LHCN-M2 (cell line): Measurements from ENCODE around the gene PMVK. TPM values are rescaled to one million over a fixed set of nuclear protein-coding genes. Genes with fewer than 3 reads are reported as not detected.

Experiments
- DNase-seq: peaks from one replicate; pipeline ENCODE4 v3.0.0-alpha.2; 2012; ENCODE audit warnings: low read depth
- total RNA-seq: library from RNA; depleted of rRNA; stranded (reverse); fragments of >200 nt; gene quantifications from 2 replicates; pipeline ENCODE4 v1.2.3, GENCODE V29; 2014

PMVK gene
- total RNA-seq, 1 experiment from 2014 or later = 9.1 TPM

- DNase-seq = peak; percentile 79
These were observed 15.6 kb upstream of the PMVK start for GRCh38 chr1:154951901-154952657.

DNA sequence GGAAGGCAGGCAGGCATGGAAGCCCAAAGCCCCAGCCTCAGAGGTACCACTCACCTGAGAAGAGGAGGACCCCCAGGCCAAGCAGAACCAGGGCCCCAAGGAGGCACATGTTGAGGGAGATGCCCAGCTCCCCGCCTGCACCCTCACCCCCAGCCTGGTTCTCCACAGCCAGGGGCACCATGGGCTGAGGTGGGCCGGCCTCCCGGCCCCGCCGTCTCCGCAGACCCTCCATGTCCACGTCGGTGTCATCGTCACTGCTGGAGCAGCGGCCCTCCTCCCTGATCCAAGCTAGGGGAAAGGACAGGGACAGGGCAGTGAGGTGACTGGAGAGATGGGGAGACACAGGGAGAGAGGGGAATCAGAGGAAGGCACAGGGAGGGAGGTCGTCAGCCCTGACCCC lies 11.6 kb upstream of the PMVK start:
- DNase-seq = no peak

GRCh38 chr1:154945962-154946850 lies 9.7 kb upstream of the PMVK start:
- DNase-seq = no peak

GRCh38 chr1:154945160-154945961 lies 8.8 kb upstream of the PMVK start:
- no peak for DNase-seq

DNA sequence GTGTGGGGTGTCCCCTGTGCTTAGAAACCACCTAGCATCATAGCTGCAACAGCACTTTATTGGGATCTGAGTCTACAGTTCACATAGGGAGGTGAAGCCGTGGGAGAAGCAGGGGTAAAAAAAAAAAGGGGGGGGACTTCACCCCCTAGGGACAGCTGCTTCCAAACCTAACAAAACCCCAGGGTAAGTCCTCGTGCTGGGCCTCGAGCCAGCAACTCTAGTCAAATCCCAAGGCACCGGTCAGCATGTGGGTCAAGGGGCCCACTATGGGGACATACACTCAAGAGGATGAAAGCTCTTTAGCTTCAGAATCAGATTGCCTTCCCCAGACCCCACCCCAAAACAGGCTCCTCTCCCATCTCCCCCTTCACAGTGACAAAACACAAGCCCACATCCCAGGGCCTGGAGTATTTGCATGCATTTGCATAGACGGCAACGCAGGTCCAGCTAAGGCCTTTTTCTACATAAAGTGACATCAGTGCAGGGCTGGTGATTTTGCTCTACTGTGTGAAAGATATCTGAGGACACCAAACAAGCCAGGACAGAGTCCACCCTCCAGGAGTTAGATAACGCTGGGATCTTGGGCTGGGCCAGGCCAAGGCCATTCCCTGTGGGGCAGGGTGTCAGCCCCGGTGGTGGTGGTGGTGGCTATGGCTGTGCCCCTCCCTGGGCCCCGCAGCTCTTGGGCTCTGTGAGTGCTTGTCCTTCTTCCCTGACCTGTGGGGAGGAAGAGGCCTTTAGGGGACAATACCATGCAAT lies 8.1 kb upstream of the PMVK start:
- DNase-seq = no peak

- no peak for DNase-seq
These were observed 7.3 kb upstream of the PMVK start for GRCh38 chr1:154943649-154944400.

GRCh38 chr1:154941333-154942013 lies 5.0 kb upstream of the PMVK start:
- DNase-seq = no peak

- no peak for DNase-seq
These were observed 4.2 kb upstream of the PMVK start for GRCh38 chr1:154940651-154941194.

DNA sequence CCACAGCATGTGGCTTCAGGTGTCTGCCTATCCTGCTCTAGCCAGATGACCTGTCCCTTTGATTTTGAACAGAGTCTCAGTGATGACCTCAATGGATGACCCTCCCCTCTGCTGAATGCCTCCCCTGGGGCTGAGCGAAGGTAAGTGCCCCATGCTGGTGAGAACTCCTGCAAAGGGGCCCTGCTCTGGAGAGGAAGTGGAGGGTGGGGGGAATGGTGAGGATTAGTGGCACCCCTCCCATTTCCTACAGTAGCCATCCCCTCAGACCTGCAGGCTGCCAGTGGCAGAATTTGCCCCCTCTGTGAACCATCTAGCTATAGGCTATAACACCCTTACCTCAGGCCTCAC lies 3.7 kb upstream of the PMVK start:
- DNase-seq = no peak

DNA sequence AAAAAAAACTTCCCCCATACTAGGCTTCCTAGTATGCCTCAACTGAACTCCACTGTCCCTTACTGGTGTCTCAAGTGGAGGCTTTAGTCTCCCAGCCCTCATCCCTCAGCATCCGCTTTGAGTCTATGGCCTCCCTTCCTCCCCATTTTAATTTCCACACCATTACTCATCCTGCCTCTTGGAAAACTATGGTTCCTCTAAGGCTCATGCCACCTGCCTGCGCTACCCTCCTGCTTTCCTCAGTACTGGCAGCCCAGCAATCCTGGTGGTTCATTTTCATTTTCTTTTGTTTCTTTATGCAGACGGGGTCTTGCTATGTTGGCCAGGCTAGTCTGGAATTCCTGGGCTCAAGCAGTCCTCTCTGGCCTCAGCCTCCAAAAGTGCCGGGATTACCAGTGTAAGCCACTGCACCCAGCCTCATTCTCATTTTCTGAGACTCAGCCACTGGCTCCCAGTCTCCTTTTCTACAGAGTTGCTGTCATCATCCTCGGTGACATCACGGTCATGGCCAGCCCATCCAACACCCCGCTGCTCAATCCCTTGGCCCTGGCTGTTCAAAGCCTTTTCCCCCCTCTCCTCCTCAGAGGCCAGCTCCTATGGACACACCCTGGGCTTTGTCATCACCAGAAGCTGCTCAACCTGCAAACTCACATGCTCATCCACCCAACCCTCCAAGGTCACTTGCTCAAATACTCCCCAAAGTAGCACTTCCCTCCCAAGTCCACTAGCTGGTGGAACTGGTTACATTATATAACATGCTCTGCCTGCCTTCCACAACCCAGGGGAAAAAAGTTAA lies 2.3 kb upstream of the PMVK start:
- no peak for DNase-seq

DNA sequence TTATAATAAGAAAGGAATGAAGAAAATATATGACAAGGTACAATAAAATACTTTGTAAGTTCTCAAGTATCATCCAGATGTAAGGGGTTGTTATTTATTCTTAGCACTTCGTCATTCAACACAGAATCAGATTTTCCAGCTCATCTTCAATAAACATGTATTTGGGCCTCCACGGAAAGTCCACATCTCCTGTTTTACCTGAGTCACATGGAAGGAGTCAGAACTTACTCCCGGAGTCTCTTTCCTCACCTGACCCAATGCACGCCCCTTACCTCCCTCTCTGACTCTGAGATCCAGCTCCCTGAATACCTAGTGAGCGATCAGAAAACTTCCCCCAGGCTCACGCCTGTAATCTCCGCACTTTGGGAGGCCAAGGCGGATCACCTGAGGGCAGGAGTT lies 1.5 kb upstream of the PMVK start:
- DNase-seq = no peak

- DNase-seq = peak; percentile 91
These were observed 817 bp upstream of the PMVK start for GRCh38 chr1:154937085-154937987.

- DNase-seq = no peak
These were observed 567 bp downstream of the PMVK start for GRCh38 chr1:154935749-154936554.

DNA sequence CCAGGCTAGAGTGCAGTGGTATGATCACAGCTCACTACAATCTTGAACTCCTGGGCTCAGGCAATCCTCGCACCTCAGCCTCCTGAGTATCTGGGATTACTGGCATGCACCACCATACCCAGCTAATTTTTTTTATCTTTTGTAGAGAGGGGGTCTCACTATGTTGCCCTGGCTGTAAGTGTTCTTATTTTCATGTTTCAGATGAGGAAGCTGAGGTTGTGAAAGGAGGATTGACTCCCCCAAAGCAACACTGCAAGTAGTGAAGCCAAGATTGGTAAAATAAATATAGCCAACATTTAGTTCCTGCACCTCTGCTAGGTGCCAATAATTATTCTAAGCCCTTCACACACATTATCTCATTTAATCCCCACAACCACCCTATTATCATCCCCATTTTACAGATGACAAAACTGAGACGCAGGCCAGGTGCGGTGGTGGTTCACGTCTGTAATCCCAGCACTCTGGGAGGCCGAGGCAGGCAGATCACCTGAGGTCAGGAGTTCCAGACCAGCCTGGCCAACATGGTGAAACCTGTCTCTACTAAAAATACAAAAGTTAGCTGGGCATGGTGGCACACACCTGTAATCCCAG lies 2.1 kb downstream of the PMVK start:
- DNase-seq = no peak

DNA sequence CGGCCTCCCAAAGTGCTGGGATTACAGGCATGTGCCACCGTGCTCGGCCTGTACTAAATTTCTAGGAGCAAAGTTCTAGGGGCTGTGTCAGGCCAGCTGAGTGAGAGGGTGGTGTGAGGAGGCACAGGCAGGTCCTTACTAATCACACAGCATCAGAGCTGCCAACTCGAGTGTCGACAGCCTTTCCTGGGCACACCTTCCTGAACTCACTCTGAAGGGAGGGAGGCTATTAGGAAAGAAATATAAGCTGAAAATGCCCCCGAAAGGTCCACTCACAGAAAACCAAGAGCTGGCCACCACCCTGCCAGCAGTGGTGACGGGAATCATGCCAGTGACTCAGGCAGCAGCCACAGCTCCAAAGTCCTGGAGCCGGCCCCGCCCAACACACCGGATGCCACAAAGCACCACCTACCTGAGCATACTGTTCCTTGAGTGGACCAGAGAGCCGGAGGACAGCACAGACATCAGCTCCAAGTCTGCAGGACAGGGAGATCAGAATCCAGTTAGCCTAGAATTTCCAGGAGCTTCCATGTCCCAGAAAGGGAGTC lies 4.5 kb downstream of the PMVK start:
- no peak for DNase-seq

DNA sequence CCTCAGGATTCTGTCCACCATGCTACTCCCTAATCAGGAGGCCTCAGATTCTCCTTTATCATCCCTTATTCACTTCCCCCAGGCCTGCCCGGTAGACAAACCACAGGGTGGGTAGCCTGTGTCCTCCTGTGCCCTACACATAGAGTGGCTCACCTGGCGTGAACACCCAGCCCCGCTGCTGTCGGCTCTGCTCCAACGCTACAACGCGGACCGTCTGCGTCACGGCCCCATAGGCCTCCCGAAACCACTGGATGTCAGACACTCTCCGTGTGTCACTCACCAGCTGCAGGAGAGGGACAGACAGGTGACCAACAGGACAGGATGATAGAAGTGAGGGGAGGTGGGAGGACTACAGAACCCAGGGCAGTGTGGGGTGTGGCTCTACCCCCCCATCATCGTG lies 10.3 kb downstream of the PMVK start:
- DNase-seq = no peak
